WTC11 (cell line): ENCODE measurements around the gene ITGB3. TPM values are rescaled to one million over a fixed set of nuclear protein-coding genes. Genes with fewer than 3 reads are reported as not detected.

Source experiments
- ATAC-seq: fragments of 200-7000 bp; cut with Tn5 transposase; 2 replicates; pipeline ENCODE4 v1.10.0; 2021; ENCODE audit warnings: mild to moderate bottlenecking, moderate library complexity
- CTCF ChIA-PET: fragments of 300-600 bp; sonication (Branson Sonifier 250); formaldehyde crosslinking; loops from one replicate; lab custom pipeline; 2021; ENCODE audit warnings: antibody characterized with exemption; lab: Charles Lee
- POLR2A ChIA-PET: fragments of 350-600 bp; sonication (Branson Sonifier 250); formaldehyde crosslinking; loops from one replicate; lab custom pipeline; 2021; ENCODE audit warnings: antibody characterized with exemption; lab: Charles Lee
- DNase-seq: peaks from one replicate; pipeline ENCODE4 v3.0.0; 2021; ENCODE audit warnings: low spot score
- H3K27ac Mint-ChIP-seq: 2 replicates; pipeline ENCODE4 v1.8.0; 2021; ENCODE audit warnings: mixed read lengths
- H3K27me3 Mint-ChIP-seq: 2 replicates; pipeline ENCODE4 v1.8.0; 2021; ENCODE audit warnings: low read depth, mild to moderate bottlenecking, moderate library complexity, mixed read lengths
- H3K36me3 Mint-ChIP-seq: 2 replicates; pipeline ENCODE4 v1.8.0; 2021; ENCODE audit warnings: mixed read lengths
- H3K4me1 Mint-ChIP-seq: 2 replicates; pipeline ENCODE4 v1.8.0; 2022; ENCODE audit warnings: mixed read lengths
- H3K4me3 Mint-ChIP-seq: 2 replicates; pipeline ENCODE4 v1.8.0; 2021; ENCODE audit warnings: mild to moderate bottlenecking, moderate library complexity, mixed read lengths
- H3K9me3 Mint-ChIP-seq: 2 replicates; pipeline ENCODE4 v1.8.0; 2021; ENCODE audit warnings: mixed read lengths
- AR ChIP-seq: fragments of 250-450 bp; sonication (Bioruptor Pico); IDR thresholded peaks from 2 replicates; pipeline ENCODE4 v1.9.0; 2021; ENCODE audit warnings: mild to moderate bottlenecking
- ATF1 ChIP-seq: sonication (generic); formaldehyde crosslinking; IDR thresholded peaks from 2 replicates; pipeline ENCODE4 v1.8.1; 2023; ENCODE audit warnings: mild to moderate bottlenecking, moderate library complexity, missing genetic modification reagents
- CREB1 ChIP-seq: sonication (generic); formaldehyde crosslinking; IDR thresholded peaks from 2 replicates; pipeline ENCODE4 v1.8.0; 2023; ENCODE audit warnings: mild to moderate bottlenecking, missing genetic modification reagents
- CTCF ChIP-seq: fragments of 200-600 bp; IDR thresholded peaks from 2 replicates; pipeline ENCODE4 v1.8.0; 2022; ENCODE audit warnings: antibody characterized with exemption
- EMX1 ChIP-seq: fragments of 250-450 bp; sonication (Bioruptor Pico); IDR thresholded peaks from 2 replicates; pipeline ENCODE4 v1.8.0; 2021; ENCODE audit warnings: mild to moderate bottlenecking
- FOXP1 ChIP-seq: sonication (generic); formaldehyde crosslinking; IDR thresholded peaks from 2 replicates; pipeline ENCODE4 v1.8.0; 2022; ENCODE audit warnings: missing genetic modification reagents, mild to moderate bottlenecking, moderate library complexity, borderline replicate concordance
- JAZF1 ChIP-seq: fragments of 250-450 bp; sonication (Bioruptor Pico); IDR thresholded peaks from 2 replicates; pipeline ENCODE4 v1.9.0; 2021; ENCODE audit warnings: moderate library complexity, mild to moderate bottlenecking, inconsistent platforms
- KAT7 ChIP-seq: sonication (generic); formaldehyde crosslinking; IDR thresholded peaks from 2 replicates; pipeline ENCODE4 v1.8.1; 2023; ENCODE audit warnings: missing genetic modification reagents, mild to moderate bottlenecking, borderline replicate concordance
- MYBL2 ChIP-seq: sonication (generic); formaldehyde crosslinking; IDR thresholded peaks from 2 replicates; pipeline ENCODE4 v1.8.1; 2023; ENCODE audit warnings: mild to moderate bottlenecking, moderate library complexity, missing genetic modification reagents
- NFATC4 ChIP-seq: fragments of 250-450 bp; sonication (Bioruptor Pico); IDR thresholded peaks from 2 replicates; pipeline ENCODE4 v1.9.0; 2021; ENCODE audit warnings: mild to moderate bottlenecking
- NFE2L1 ChIP-seq: sonication (generic); formaldehyde crosslinking; IDR thresholded peaks from 2 replicates; pipeline ENCODE4 v1.8.1; 2023; ENCODE audit warnings: missing genetic modification reagents
- RORB ChIP-seq: fragments of 250-450 bp; sonication (Bioruptor Pico); IDR thresholded peaks from 2 replicates; pipeline ENCODE4 v1.9.0; 2021; ENCODE audit warnings: mild to moderate bottlenecking
- SMAD4 ChIP-seq: sonication (generic); formaldehyde crosslinking; IDR thresholded peaks from 2 replicates; pipeline ENCODE4 v1.8.0; 2022; ENCODE audit warnings: mild to moderate bottlenecking, missing genetic modification reagents
- USF1 ChIP-seq: sonication (generic); formaldehyde crosslinking; IDR thresholded peaks from 2 replicates; pipeline ENCODE4 v1.8.0; 2022; ENCODE audit warnings: mild to moderate bottlenecking, missing genetic modification reagents
- ZMAT4 ChIP-seq: fragments of 250-450 bp; sonication (Bioruptor Pico); IDR thresholded peaks from 2 replicates; pipeline ENCODE4 v1.9.0; 2021; ENCODE audit warnings: mild to moderate bottlenecking
- ZNF396 ChIP-seq: fragments of 250-450 bp; sonication (Bioruptor Pico); IDR thresholded peaks from 2 replicates; pipeline ENCODE4 v1.8.0; 2021; ENCODE audit warnings: mild to moderate bottlenecking, moderate library complexity, borderline replicate concordance
- ZNF512 ChIP-seq: sonication (generic); formaldehyde crosslinking; IDR thresholded peaks from 2 replicates; pipeline ENCODE4 v1.8.1; 2022; ENCODE audit warnings: missing genetic modification reagents, borderline replicate concordance
- ZNF532 ChIP-seq: fragments of 250-450 bp; sonication (Bioruptor Pico); IDR thresholded peaks from 2 replicates; pipeline ENCODE4 v1.9.0; 2021; ENCODE audit warnings: mild to moderate bottlenecking, borderline replicate concordance
- ZNF671 ChIP-seq: fragments of 250-450 bp; sonication (Bioruptor Pico); IDR thresholded peaks from 2 replicates; pipeline ENCODE4 v1.8.0; 2021; ENCODE audit warnings: mild to moderate bottlenecking
- ZSCAN18 ChIP-seq: fragments of 250-450 bp; sonication (Bioruptor Pico); IDR thresholded peaks from 2 replicates; pipeline ENCODE4 v2.1.2; 2022; ENCODE audit warnings: mild to moderate bottlenecking, moderate library complexity
- total RNA-seq: library from RNA; stranded (reverse); gene quantifications from 3 replicates; pipeline ENCODE4 v1.2.3, GENCODE V29; 2021

Gene ITGB3
- total RNA-seq, 1 experiment from 2014 or later = 0.04 TPM

GRCh38 chr17:47289302-47289701, 35.7 kb downstream of the ITGB3 start:
- peaks cover 27% of the 10 kb centered on the region for H3K27me3 Mint-ChIP-seq
- ChIA-PET POLR2A (no interaction called here), CTCF (interaction anchor here (1.1 kb wide), 1 partner anchor 11 kb away, joined by 3 read pairs; no protein-coding TSS in a partner anchor)
- peaks cover 14% of the 10 kb centered on the region for H3K4me1 Mint-ChIP-seq
- H3K4me3 Mint-ChIP-seq = no peak overlapping the region
- H3K9me3 Mint-ChIP-seq = peaks cover 3% of the 10 kb centered on the region; the same call in 1 of the 2 replicates
- no peak for DNase-seq
- H3K27ac Mint-ChIP-seq = no peak overlapping the region
- TF ChIP-seq JAZF1 (CRISPR knock-in tag) (no peak), MYBL2 (CRISPR knock-in tag) (no peak), ZSCAN18 (no peak), ZNF671 (CRISPR knock-in tag) (no peak), EMX1 (CRISPR knock-in tag) (no peak), ATF1 (CRISPR knock-in tag) (no peak), KAT7 (no peak), USF1 (CRISPR knock-in tag) (no peak), ZNF396 (CRISPR knock-in tag) (no peak), ZMAT4 (no peak), RORB (no peak), ZNF512 (no peak), FOXP1 (CRISPR knock-in tag) (no peak), NFATC4 (CRISPR knock-in tag) (no peak), SMAD4 (CRISPR knock-in tag) (no peak), NFE2L1 (CRISPR knock-in tag) (no peak), ZNF532 (CRISPR knock-in tag) (no peak), CREB1 (CRISPR knock-in tag) (no peak), CTCF (no peak), AR (no peak)
- no peak for ATAC-seq
- no peaks in the 10 kb centered on the region for H3K36me3 Mint-ChIP-seq
